Loucy (cell line): ENCODE data around the gene SCN9A.

Experiments
- EZH2phosphoT487 ChIP-seq: fragments of 200-600 bp; IDR thresholded peaks from 2 replicates; pipeline ENCODE4 v1.6.1; 2018; ENCODE audit warnings: antibody characterized with exemption, mild to moderate bottlenecking, moderate library complexity, borderline replicate concordance
- TF ChIP-seq, protein P1 (sequence below): fragments of 200-600 bp; sonication (generic); conservative IDR thresholded peaks from 2 replicates; pipeline ENCODE4 v1.5.1; 2014; ENCODE audit warnings: mild to moderate bottlenecking, antibody characterized with exemption, low read length

DNA sequence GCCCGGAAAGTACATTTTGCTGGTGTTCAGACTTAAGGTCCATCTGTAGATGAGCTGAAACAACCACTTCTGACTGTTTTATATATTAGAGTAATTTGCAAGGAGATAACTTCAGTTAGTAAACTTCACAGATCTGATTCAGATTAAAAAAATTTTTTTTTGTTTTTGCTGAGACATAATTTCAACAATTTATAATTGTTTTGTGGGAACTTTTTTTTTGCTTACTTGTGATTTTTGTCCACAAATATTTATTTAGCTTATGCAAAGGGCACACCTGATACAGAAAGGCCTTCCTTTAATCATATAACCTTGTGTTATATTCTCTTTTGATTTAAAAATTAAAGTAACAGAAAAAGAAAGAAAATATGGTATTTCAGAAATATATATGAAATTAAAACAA is 9.6 kb upstream of the SCN9A start:
- TF ChIP-seq, protein P1, sequence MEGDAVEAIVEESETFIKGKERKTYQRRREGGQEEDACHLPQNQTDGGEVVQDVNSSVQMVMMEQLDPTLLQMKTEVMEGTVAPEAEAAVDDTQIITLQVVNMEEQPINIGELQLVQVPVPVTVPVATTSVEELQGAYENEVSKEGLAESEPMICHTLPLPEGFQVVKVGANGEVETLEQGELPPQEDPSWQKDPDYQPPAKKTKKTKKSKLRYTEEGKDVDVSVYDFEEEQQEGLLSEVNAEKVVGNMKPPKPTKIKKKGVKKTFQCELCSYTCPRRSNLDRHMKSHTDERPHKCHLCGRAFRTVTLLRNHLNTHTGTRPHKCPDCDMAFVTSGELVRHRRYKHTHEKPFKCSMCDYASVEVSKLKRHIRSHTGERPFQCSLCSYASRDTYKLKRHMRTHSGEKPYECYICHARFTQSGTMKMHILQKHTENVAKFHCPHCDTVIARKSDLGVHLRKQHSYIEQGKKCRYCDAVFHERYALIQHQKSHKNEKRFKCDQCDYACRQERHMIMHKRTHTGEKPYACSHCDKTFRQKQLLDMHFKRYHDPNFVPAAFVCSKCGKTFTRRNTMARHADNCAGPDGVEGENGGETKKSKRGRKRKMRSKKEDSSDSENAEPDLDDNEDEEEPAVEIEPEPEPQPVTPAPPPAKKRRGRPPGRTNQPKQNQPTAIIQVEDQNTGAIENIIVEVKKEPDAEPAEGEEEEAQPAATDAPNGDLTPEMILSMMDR = no peak
- TF ChIP-seq EZH2phosphoT487 = no peak
